ENCODE data around the gene OR8J1. TPM values are rescaled to one million over a fixed set of nuclear protein-coding genes. Genes with fewer than 3 reads are reported as not detected.

Gene OR8J1
- polyA plus RNA-seq, 1 experiment: not detected

DNA sequence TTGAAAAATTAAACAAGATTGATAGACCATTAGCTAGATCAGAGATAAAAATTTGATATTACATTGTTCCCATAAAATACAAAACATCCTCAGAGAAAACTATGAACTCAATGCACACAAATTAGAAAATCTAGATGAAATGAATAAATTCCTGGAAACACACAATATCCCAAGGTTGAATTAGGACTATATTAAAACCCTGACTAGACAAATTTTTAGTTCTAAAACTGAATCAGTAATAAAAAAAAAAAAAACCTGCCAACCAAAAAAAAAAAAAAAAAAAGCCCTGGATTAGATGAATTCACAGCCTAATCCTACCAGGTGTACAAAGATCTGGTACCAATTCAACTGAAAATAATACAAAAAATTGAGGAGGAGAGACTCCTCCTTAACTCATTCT lies 13.8 kb upstream of the OR8J1 start:
- Histone ChIP-seq H3K36me3 (ENCODE audit: control insufficient read depth, insufficient read depth, low read length) (no peaks in the 10 kb centered on the region), H3K27me3 (ENCODE audit: control insufficient read depth, insufficient read depth, low read length) (no peaks in the 10 kb centered on the region), H3K4me3 (ENCODE audit: low read depth, low read length) (no peak overlapping the region)
- POLR2A ChIA-PET: no interaction called here
- CTCF ChIA-PET: no interaction called here
- TF ChIP-seq, protein P1, sequence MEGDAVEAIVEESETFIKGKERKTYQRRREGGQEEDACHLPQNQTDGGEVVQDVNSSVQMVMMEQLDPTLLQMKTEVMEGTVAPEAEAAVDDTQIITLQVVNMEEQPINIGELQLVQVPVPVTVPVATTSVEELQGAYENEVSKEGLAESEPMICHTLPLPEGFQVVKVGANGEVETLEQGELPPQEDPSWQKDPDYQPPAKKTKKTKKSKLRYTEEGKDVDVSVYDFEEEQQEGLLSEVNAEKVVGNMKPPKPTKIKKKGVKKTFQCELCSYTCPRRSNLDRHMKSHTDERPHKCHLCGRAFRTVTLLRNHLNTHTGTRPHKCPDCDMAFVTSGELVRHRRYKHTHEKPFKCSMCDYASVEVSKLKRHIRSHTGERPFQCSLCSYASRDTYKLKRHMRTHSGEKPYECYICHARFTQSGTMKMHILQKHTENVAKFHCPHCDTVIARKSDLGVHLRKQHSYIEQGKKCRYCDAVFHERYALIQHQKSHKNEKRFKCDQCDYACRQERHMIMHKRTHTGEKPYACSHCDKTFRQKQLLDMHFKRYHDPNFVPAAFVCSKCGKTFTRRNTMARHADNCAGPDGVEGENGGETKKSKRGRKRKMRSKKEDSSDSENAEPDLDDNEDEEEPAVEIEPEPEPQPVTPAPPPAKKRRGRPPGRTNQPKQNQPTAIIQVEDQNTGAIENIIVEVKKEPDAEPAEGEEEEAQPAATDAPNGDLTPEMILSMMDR (IDR thresholded peaks at IDR 0.05; ENCODE audit: insufficient read depth, low read depth, low read length): no peak
- DNase-seq (ENCODE audit: low read depth): no peak

GRCh38 chr11:56345739-56346138 lies 8.4 kb upstream of the OR8J1 start, which contains the start of gene OR8K1:
OR8K1 (plus strand) TSS chr11:56346039; CDS start chr11:56346039, 0 bp downstream.
- CTCF ChIA-PET: no interaction called here

GRCh38 chr11:56375324-56375723 lies 21.2 kb downstream of the OR8J1 start, which contains the start of gene OR8U1:
OR8U1 (plus strand) TSS chr11:56375624; CDS start chr11:56375624, 0 bp downstream.
- no peak for DNase-seq (ENCODE audit: low read depth)
- POLR2A ChIA-PET: no interaction called here
- CTCF ChIA-PET: no interaction called here
- TF ChIP-seq, protein P1 (IDR thresholded peaks at IDR 0.05; ENCODE audit: insufficient read depth, low read depth, low read length): no peak
- Histone ChIP-seq H3K27me3 (ENCODE audit: control insufficient read depth, insufficient read depth, low read length) (no peaks in the 10 kb centered on the region), H3K36me3 (ENCODE audit: control insufficient read depth, insufficient read depth, low read length) (no peaks in the 10 kb centered on the region), H3K4me3 (ENCODE audit: low read depth, low read length) (no peak within 1 kb of the TSS)

More at GRCh38 chr11:56345739-56346138, 8.4 kb upstream of the OR8J1 start, which contains the start of gene OR8K1:
- no peak within 1 kb of the TSS for H3K4me3 ChIP-seq (ENCODE audit: low read depth, low read length)
- no peak for DNase-seq (ENCODE audit: low read depth)
- POLR2A ChIA-PET: no interaction called here
- no peaks in the 10 kb centered on the region for H3K36me3 ChIP-seq (ENCODE audit: control insufficient read depth, insufficient read depth, low read length)
- TF ChIP-seq, protein P1 (IDR thresholded peaks at IDR 0.05; ENCODE audit: insufficient read depth, low read depth, low read length): no peak
- H3K27me3 ChIP-seq (ENCODE audit: control insufficient read depth, insufficient read depth, low read length): no peaks in the 10 kb centered on the region

GRCh38 chr11:56380120-56380519 lies 26.0 kb downstream of the OR8J1 start:
- POLR2A ChIA-PET: no interaction called here
- DNase-seq (ENCODE audit: low read depth): no peak
- Histone ChIP-seq H3K36me3 (ENCODE audit: control insufficient read depth, insufficient read depth, low read length) (no peaks in the 10 kb centered on the region), H3K4me3 (ENCODE audit: low read depth, low read length) (no peak overlapping the region), H3K27me3 (ENCODE audit: control insufficient read depth, insufficient read depth, low read length) (no peaks in the 10 kb centered on the region)
- TF ChIP-seq, protein P1 (IDR thresholded peaks at IDR 0.05; ENCODE audit: insufficient read depth, low read depth, low read length): no peak
- CTCF ChIA-PET: interaction anchor here (0.5 kb wide), 1 partner anchor 16 kb away, joined by 3 read pairs; no protein-coding TSS in a partner anchor

DNA sequence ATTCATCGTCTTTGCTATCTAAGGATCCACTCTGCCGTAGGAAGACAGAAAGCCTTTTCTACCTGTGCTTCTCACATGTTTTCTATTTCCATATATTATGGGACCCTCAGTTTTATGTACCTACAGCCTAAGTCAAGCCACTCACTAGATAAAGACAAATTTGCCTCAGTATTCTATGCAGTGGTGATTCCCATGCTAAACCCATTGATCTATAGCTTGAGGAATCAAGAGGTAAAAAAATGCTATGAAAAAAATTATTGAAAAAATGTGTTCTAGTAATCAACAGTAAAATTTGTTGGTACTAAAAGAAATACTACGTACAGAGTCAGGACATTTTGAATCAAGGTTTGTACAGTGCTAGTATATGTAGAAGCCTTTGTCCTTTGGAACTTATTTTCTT lies 40.3 kb downstream of the OR8J1 start:
- Histone ChIP-seq H3K36me3 (ENCODE audit: control insufficient read depth, insufficient read depth, low read length) (no peaks in the 10 kb centered on the region), H3K4me3 (ENCODE audit: low read depth, low read length) (no peak overlapping the region), H3K27me3 (ENCODE audit: control insufficient read depth, insufficient read depth, low read length) (no peaks in the 10 kb centered on the region)
- POLR2A ChIA-PET: no interaction called here
- no peak for DNase-seq (ENCODE audit: low read depth)
- TF ChIP-seq, protein P1 (IDR thresholded peaks at IDR 0.05; ENCODE audit: insufficient read depth, low read depth, low read length): no peak
- CTCF ChIA-PET: no interaction called here

Measured in BJ (cell line).